Measurements from ENCODE around the gene RRAS. TPM values are rescaled to one million over a fixed set of nuclear protein-coding genes. Genes with fewer than 3 reads are reported as not detected.
A peak's percentile ranks its signal among the peaks of the same experiment; 100 is the strongest.

RRAS gene
- 11.0 and 12.7 TPM in 2 replicates for total RNA-seq (2014; rRNA removed; shearing (Covaris generic))

DNA sequence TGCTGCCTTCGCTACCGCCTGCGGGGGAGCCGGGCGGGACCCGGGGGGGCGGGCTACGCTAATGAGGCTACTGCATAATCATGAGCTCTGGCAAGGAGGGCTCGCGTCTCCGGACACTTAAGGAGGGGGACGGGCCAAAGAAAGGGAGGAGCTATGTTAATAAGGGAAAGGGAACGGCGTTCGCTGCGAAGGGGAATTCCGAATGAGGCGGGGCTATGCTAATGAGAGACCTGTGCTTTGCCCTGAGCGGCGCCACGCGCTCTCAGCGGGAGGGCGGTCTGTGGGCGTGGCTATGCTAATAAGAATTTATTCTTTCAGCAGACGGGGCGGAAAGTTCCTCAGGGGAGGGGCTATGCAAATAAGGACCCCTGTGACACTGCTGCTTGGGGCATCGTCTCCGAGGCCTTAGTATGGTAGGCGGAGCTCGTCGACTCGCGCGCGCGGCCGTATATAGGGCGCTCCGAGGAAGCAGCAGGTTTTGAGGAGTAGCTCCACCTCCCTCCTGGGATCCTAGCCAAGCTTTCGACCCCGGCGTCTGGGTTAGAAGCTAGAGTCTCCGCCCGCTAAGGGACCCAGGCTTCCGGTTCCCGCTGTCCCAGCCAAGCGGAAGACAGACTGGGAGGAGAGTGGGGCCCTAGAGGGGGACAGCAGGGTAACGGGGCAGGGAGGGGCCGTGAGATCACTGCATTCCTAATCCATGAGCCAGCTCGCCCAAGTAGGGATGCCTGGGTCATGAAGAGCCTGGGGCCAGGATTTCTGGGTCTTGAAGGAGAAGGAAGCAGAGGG is at the start of gene RRAS:
Gene RRAS (minus strand): TSS at position 31 of the 786 bp plus-strand sequence. CDS start 45 bp downstream, outside the sequence.
- DNase-seq (ENCODE audit: low read depth) = peak; percentile 100

- peak; percentile 69 for DNase-seq (ENCODE audit: low read depth)
These were observed 49.5 kb upstream of the RRAS start, which contains the start of gene ADM5 for GRCh38 chr19:49689133-49690078. ADM5 (plus strand) TSS chr19:49689594; CDS start chr19:49689838, 244 bp downstream.

- no peak for DNase-seq (ENCODE audit: low read depth)
These were observed 48.7 kb upstream of the RRAS start for GRCh38 chr19:49688531-49689132.

GRCh38 chr19:49687566-49688316 is 47.8 kb upstream of the RRAS start:
- DNase-seq (ENCODE audit: low read depth) = no peak

GRCh38 chr19:49687150-49687549 is 47.2 kb upstream of the RRAS start:
- no peak for DNase-seq (ENCODE audit: low read depth)

DNA sequence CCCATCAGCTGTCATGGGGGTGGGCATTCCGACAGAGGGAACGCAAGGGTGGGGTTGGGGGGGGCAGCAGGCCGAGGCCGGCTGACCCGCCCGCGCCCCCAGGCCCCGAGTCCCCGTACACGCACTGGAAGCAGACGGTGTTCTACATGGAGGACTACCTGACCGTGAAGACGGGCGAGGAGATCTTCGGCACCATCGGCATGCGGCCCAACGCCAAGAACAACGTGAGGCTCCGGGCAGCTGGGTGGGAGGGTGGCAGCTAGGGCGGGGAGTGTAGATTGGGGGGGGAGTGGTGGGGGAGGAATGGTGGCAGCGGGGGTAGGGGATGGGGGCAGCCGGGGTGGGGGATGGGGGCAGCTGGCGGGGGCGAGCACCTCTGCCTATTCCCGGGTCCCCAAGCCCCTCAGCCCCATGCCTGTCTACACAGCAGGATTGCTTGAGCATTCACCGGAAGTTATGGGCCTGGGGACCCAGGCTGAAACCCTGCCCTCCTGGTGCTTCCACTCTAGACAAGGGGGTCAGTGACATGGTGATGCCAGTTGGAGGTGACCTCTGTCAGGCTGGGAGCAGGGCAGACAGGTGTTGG is 46.7 kb upstream of the RRAS start:
- no peak for DNase-seq (ENCODE audit: low read depth)

GRCh38 chr19:49685845-49686332 is 45.9 kb upstream of the RRAS start:
- no peak for DNase-seq (ENCODE audit: low read depth)

DNA sequence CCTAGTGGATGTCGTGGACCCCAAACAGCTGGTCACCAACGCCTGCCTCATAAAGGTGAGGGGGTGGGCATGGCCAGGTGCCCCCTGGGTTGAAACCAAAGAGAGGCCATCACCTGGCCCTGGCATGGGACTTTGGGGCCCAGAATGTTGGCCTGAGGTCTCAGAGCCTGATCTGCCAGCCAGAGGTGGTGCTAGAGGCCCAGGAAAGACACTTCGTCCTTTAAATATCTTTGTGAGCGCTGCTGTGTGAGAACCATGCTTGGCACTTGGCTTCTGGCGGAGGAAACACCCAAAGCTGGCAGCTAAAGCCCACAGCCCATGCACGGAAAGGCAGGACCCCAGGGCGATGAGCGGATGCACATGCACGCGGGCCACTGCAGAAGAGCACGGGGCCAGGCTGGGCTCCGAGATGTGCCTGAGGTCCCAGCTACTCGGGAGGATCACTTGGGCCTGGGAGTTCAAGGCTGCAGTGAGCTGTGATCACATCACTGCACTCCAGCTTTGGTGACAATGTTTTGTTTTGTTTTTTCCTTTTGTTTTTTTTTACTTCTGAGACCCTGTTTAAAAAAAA is 45.1 kb upstream of the RRAS start:
- DNase-seq (ENCODE audit: low read depth) = no peak

DNA sequence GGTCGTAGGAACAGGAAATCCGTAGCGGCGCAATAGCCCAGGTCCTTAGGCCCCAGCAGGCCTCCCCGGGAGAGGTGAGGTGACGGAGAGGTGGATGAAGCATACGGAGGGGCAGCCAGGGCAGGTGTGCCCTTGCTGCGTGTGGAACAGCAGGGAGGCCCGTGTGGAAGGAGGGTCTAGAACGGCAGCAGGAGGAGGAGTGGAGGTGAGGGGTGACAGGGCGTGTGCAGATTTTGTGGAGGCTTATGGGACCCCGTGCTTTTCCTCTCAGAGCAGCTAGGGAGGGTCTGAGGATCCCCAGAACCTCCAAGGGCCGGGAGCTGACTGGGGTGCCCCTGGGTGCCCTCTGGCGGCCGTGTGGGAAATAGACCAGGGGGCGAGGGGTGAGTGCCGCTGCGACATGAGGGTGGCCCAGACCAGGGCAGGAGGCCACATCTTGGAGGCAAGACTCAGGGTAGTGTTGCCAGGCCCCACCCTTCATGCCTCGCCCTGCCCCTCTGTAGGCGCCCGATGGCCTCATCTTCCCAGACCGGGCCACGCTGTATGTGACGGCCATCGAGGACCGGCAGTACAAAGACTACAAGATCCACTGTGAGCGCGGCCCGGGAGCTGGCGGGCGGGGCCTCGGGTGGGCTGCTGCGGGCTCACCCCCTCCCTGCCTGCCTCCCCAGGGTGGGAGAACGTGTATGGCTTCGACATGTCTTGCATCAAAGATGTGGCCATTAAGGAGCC is 44.5 kb upstream of the RRAS start:
- DNase-seq (ENCODE audit: low read depth) = no peak

- no peak for DNase-seq (ENCODE audit: low read depth)
These were observed 43.9 kb upstream of the RRAS start for GRCh38 chr19:49683814-49684250.

DNA sequence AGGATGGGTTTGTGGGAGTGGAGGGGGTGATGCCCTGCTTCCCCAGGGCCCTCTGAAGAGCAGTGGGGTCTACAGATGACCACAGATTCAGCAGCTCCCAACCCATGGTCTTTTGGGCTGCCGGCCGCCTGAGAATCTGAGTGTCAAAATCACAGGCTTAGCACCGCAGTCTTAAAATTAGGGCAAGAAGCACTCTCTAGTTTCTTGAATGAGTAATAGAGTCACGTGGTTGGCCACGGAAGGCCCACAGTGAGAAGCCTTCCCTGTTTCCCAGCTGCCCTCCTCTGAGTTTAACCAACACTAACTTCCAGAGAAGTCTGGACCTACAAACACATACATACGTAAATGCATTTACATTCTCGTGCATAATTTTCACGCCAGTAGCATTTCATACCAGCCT is 42.3 kb upstream of the RRAS start:
- no peak for DNase-seq (ENCODE audit: low read depth)

DNA sequence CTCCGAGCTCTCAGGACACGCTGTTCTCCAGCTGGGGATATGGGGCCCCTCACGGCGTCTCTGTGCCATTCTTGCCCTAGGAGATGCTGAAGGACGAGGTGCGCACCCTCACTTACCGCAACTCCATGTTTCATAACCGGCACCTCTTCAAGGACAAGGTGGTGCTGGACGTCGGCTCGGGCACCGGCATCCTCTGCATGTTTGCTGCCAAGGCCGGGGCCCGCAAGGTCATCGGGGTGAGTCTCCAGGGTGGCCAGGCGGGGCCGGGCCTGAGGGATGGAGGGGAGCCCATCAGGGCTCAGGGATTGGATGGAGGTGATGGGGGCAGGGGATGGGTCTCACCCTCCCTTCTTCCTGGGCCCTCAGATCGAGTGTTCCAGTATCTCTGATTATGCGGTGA is 41.9 kb upstream of the RRAS start:
- DNase-seq (ENCODE audit: low read depth) = no peak

GRCh38 chr19:49680421-49681351 is 40.7 kb upstream of the RRAS start:
- DNase-seq (ENCODE audit: low read depth) = peak; percentile 92

GRCh38 chr19:49679771-49680413 is 39.9 kb upstream of the RRAS start:
- no peak for DNase-seq (ENCODE audit: low read depth)

DNA sequence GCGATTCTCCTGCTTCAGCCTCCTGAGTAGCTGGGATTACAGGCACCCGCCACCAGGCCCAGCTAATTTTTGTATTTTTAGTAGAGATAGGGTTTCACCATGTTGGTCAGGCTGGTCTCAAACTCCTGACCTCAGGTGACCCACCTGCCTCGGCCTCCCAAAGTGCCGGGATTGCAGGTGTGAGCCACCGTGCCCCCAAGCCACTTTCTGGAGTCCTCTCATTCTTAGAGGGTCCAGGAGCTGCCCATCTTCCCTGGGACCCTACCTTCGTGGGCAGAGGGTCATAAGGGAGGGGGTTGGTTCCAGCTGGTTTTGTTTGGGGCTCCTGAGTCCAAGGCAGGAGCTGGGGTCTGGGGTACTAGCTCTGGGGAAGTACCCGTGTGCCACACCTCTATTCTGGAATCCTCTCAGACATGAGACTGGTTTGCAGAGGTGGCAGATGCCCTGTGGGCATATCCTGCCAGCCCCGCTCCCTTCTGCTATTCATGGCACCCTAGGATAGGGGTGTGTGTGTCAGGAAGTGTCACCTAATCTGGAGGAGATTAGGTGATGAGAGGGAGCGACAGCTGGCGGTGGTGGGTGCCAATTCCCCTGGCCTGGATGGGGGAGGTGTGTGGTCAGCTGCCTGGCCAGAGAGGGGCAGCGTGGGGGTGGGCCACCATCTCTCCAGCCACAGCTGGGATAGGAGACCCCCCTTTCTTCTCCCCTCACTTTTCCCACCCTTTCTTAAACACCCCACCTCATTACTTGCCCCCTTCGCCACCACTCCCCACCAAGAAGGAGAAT is 39.2 kb upstream of the RRAS start:
- DNase-seq (ENCODE audit: low read depth) = no peak

GRCh38 chr19:49677901-49678674 is 38.1 kb upstream of the RRAS start:
- DNase-seq (ENCODE audit: low read depth) = peak; percentile 72
